Stimulated activated CD8-positive, alpha-beta memory T cell treated with anti-CD3 and anti-CD28 coated beads, Interleukin-2, amount 100 ng/mL, for 1 hour (primary cell): Measurements from ENCODE around the gene SMARCA1.

Experiments
- DNase-seq, 2 donors: peaks; one replicate each; pipeline ENCODE4 v3.0.0-alpha.2; 2020; ENCODE audit warnings: low read depth in 2 of 2

Gene SMARCA1

DNA sequence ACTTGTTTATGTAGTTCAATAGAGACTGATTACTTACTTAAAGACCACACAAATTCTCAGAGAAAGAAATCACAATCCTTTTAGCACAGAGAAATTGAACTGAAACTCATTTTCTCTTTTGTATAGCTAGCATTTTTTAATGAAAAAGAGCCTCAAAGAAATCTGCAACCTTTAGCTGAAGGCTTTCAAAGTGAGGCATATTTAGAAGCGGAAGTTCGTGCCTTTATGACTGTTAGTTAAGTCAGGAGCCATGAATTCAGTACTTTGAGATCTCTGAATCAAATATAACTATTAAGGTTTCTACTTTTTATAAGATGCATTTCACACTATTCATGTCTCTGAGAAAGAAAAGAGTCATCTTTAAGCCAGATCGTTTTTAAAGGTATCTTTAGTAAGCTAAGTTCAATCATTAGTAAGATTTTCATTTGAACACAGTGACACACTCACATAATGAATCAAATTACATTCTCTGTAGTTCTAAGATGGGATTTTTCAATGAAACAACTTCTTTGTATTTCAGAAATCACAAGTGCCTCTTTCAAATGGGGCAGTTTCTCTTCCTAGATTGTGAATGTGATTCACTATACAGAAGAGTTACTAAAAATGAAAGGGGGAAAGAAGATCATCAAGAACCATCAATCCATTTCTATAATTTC lies 61.4 kb downstream of the SMARCA1 start:
- DNase-seq = no peak

DNA sequence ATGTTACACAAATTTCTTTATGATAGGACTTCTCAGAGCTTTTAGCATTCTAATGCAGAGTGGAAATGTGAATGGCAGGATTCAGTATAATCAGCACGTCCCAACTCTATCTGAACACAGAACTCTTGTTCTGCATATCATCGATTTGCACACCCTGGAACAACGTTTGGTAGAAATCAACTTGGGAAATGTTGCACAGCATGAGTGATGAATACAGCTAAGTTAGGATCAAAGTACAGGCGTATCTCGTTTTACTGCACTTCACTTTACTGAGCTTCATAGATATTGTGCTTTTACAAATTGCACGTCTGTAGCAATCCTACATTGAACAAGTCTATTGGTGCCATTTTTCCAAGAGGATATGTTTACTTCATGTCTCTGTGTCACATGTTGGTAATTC lies 70.8 kb downstream of the SMARCA1 start:
- no peak for DNase-seq

DNA sequence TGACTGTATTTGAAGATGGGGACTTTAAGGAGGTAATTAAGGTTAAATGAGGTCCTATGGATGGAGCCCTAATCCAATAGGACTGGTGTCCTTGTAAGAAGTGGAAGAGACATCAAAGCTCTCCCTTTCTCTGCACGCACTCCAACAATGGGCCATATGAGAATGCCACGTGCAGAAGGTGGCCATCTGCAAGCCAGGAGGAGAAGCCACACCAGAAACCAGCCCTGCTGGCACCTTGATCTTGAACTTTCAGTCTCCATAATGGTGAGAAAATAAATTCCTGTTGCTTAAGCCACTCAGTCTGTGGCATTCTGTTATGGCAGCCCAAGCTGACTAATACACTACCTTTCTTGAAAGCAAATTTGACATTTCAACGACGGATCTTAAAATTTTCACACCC lies 73.2 kb downstream of the SMARCA1 start:
- DNase-seq = no peak

DNA sequence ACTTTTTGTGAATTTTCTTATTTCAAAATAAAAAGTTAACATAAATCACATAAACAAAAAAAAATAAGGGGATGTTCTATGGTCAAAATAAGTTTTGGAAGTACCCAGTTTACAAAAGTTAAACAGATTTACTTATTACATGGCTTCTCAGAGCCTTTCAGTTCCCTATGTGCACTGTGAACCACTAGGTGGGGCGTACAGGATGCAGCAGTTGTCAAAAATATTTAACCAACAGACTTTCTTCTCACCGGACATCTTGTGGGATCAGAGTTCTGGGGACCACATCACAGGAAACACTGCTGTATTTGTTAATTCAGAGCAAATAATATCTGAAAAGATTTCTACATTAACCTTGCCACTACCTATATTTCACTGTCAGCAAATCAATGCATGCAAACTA lies 74.1 kb downstream of the SMARCA1 start:
- DNase-seq = no peak

DNA sequence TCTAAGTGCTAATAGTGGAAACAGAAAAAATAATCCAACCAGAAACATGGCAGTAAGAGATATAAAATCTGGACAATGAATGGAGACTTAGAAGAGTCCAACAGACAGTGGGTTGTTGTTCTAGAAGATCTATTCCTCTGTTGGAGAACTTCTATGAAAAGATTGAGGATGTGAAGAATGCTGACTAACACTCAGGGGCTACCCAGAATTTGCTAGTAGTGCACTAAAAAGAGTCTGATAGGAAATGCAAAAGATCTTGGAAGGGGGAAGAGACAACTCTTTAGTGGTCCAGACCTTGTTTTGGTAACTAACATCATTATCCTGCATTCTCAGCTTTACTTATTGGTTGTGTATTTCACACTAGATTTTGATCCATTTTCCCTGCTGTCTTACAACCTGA lies 77.9 kb downstream of the SMARCA1 start:
- no peak for DNase-seq

DNA sequence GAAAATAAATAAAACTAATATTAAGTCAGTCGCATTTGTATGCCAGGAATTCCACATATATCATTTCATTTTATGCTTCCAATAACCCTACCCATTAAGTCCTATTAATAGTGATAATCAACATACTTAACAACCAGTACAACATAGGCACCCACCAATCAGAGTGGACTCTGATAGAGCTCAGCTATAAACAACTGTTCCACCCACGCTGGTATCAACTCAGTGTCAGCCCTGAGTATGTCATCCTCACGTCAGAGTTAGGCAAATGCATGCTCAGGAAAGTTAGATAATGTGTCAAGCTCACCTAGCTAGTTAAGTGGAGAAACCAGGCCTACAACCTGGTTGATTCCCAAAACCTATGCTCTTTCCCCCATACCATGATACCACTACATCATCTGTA lies 89.3 kb downstream of the SMARCA1 start:
- DNase-seq = no peak

DNA sequence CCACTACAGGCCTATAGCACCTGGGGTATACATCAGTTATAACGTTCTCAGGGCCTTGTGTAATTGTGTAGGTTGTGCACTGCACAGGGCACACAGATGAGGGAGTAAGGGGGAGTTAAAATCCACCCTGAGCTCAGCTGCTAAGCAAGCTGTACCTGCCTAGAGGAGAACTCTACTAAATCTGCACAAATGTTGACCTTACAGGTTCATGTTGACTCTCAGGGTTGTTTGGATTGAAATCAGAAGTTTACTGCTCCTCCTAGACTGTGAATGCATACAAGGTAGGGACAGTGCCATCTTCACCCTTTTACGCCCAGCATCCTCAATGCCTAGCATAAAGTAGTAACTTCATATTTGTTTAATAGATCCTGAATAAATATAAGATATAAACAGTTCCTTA lies 89.8 kb downstream of the SMARCA1 start:
- DNase-seq = no peak

DNA sequence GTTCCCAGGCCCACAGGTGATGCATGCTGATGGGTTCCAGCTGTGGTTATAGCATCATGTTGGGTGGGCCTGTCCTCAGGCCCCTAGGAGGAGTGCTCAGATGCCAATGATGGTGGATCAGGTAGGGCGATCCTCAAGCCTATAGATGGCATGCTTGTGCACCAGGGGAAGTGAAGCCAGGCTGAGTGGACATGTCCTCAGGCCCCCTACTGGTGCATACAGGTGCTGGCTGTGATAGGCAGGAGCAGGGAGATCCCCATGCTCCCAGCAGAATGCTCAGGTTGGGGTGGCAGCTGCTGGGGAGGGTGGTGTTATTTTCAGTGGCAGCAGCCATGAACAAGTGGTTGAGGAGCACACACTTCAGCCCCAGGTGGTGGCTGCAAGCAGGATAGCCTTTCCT lies 96.0 kb downstream of the SMARCA1 start:
- DNase-seq = no peak

DNA sequence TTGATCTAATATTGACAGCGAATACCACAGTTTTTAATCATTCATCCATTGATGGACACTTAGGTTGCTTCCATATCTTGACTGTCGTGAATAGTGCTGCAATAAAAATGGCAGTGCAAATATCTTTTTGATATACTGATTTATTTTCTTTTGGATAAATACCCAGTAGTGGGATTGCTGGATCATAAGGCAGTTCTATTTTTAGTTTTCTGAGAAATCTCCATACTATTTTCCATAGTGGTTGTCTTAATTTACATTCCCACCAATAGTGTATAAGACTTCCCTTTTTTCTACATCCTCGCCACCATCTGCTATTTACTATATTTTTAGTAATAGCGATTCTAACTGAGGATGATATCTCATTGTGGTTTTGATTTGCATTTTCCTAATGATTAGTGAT lies 100.1 kb downstream of the SMARCA1 start:
- DNase-seq = no peak

DNA sequence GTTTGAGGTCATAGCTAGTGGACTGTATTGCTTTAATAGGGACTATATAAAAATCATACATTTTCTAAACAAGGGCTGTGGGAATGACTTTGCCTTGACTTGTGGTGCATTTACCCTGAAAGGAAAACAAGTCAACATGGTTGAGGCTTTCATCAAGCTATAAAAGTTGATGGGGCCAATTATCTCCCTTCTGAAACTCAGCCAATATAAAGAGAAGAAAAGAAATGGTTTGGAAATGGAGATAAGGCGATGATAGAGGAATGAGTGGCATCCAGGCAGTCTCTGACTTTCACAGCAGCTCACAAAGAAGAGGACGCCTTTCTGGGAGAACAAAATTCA lies 118.7 kb downstream of the SMARCA1 start:
- DNase-seq = no peak

DNA sequence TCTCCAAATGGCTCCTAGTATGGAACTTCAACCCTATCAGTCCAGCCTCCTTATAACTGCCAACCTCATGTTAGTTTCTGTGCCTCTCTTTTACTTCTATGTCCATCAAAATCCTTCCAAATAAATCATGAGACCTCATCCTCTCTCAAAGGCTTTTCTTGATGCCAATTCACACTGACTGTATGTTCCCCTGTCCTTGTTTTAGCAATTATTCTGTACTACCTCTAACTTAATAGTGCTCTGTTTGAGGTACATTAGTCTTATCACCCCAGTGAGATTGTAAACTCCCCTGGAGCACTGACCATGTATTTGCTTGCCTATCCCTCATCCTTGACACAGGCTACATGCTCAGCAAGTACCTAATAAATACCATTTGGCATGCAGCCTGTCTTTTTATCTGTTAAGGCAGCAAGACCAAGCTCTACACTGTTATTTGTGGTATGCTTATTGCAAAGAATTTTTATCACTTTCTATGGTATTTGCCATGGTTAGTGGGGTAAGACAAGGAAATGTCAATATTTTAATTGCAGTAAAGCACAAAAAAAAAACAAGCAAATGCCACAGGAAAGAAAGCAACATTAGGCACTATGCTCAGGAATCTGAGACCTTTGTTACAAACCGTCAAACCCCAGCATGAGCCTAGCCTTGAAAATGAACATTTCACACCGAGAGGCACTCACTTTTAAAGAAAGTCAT lies 119.2 kb downstream of the SMARCA1 start:
- DNase-seq = no peak
